Measurements from ENCODE around the gene CALD1.

The CALD1 gene

GRCh38 chr7:134900166-134900982, 120.9 kb downstream of the CALD1 start:
- DNase-seq: no peak

- DNase-seq: no peak
Measured at GRCh38 chr7:134901389-134902020, 122.1 kb downstream of the CALD1 start.

- DNase-seq: no peak
Measured at GRCh38 chr7:134902058-134902457, 122.6 kb downstream of the CALD1 start.

- no peak for DNase-seq
Measured at GRCh38 chr7:134903073-134903790, 123.8 kb downstream of the CALD1 start.

- no peak for DNase-seq
Measured at GRCh38 chr7:134905375-134905774, 125.9 kb downstream of the CALD1 start.

- DNase-seq: no peak
Measured at GRCh38 chr7:134907000-134907399, 127.6 kb downstream of the CALD1 start.

GRCh38 chr7:134907639-134908038, 128.2 kb downstream of the CALD1 start:
- no peak for DNase-seq

GRCh38 chr7:134908289-134908688, 128.9 kb downstream of the CALD1 start:
- DNase-seq: no peak

- no peak for DNase-seq
Measured at GRCh38 chr7:134910214-134910890, 130.9 kb downstream of the CALD1 start.

- no peak for DNase-seq
Measured at GRCh38 chr7:134910968-134911367, 131.5 kb downstream of the CALD1 start.

GRCh38 chr7:134916171-134916883, 136.9 kb downstream of the CALD1 start:
- DNase-seq: no peak

GRCh38 chr7:134919240-134919641, 139.8 kb downstream of the CALD1 start:
- no peak for DNase-seq

GRCh38 chr7:134920026-134920753, 140.8 kb downstream of the CALD1 start:
- no peak for DNase-seq

GRCh38 chr7:134922720-134923704, 143.6 kb downstream of the CALD1 start:
- no peak for DNase-seq

GRCh38 chr7:134925766-134926165, 146.3 kb downstream of the CALD1 start:
- DNase-seq: no peak

- DNase-seq: no peak
Measured at GRCh38 chr7:134926396-134926795, 147.0 kb downstream of the CALD1 start.

- DNase-seq: no peak
Measured at GRCh38 chr7:134927076-134927475, 147.6 kb downstream of the CALD1 start.

GRCh38 chr7:134927723-134928122, 148.3 kb downstream of the CALD1 start:
- no peak for DNase-seq

GRCh38 chr7:134928554-134928953, 149.1 kb downstream of the CALD1 start:
- no peak for DNase-seq

GRCh38 chr7:134931487-134931886, 152.1 kb downstream of the CALD1 start:
- no peak for DNase-seq
